ENCODE data around the gene GPC1.
"Not testable (repeated sequence)": the region's sequence is repeated elsewhere in the genome, so short reads cannot be mapped to it uniquely, and the experiment has no call there.

GPC1 gene

GRCh38 chr2:240435457-240435947, at the start of gene GPC1:
Gene GPC1 (plus strand): TSS chr2:240435663. CDS start chr2:240435919, 256 bp downstream.
- no peak for DNase-seq

DNA sequence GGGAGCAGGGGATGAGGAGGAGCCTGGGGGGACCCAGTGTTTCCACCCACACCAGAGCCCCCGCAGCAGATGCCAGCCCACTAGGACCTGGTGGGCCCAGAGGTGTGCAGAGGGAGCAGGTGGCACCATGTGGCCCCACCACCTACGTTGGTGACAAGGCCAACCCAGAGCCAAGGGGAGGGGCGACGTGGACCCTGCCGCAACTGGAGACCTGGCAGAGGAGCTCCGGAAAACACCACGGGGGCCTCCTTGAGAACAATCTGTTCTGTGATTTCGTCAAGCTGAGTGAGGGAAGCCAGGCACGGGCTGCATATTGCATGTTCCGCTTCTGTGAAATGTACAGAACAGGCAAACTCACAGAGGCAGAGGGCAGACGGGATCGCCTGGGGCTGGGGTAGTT, 49.1 kb upstream of the GPC1 start:
- no peak for DNase-seq

DNA sequence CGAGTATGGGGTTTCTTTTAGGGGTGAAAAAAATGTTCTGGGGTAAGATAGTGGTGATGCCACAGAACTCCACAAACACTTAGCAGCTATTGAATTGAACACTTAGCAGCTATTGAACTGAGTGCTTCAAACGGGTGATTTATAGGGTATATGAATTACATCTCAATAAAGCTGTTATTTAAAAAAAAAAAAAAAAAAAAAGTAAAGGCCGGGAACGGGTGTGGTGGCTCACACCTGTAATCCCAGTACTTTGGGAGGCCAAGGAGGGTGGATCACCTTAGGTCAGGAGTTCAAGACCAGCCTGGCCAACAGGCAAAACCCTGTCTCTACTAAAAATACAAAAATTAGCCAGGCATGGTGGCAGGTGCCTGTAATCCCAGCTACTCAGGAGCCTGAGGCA, 48.7 kb upstream of the GPC1 start:
- not testable (repeated sequence) for DNase-seq

GRCh38 chr2:240387325-240387668, 48.2 kb upstream of the GPC1 start:
- DNase-seq: no peak

DNA sequence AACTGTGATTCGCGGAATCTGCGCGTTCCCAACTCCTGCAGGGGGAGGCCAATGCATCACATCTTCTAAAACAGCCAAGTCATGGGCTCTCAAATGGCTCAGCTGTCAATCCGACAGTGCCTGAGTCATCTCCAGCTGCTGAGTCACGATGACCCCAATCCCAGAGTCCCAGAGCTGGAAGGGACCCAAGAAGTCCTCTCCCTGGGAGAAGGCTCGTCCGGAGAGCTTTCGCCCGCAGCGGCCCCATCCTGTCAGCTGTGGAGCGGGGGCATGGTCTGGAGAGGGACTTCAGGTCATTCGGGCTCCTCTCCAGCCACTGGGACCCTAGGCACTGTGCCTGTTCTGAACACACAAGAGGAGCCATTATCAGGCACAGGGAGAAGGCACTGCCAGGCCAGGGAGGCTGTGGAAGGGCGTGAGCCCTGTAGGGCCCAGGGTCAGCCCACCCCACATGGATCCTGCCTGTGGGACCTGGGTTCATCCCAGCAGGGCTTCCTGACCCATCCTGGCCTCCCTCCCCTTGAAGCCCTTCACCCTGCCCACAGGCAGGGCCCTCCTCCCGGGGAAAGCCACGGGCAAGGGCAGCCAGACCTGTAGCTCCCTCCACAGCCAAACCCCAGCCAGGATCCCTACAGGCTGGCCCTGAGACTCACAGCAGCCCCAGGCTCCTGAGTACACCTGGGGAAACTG, 47.6 kb upstream of the GPC1 start:
- no peak for DNase-seq

DNA sequence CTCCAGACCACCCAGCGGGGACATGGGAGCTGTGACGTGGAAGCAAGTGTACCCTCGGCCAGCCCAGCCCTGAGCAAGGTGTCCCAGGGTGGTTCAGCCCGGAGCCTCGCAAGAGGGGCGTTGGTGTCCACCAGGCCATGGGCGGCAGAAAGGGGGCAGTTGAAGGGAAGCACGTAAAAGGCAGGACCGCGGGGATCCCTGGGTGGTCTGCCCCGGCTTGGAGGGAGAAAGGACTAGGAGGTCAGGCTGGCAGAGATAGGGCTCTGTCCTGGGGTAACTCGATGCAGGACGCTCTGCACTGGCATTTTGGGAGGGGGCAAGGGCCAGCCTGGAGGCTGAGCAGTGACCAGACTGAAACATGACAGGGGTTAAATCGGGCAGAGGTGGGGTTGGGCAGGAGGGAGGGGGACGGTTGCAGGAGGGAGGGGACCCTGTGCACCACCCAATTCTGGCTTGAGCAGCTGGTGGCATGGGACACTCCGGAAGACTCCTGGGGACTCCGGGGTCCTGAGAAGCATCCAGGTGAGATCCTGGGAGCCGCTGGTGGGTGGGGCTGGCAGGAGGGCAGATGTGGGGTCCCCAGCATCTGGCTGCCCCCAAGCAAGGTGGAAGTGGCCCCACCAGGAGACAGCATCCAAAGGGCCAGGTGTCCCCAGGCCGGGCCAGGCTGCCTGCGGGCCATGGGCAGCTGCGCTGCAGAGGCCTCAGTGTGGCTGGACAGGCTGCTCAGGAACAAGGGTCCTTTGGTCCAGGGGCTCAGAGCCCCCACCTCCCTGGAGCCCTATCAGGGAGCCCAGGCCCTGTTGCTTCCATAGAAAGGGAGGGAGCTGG, 46.8 kb upstream of the GPC1 start:
- DNase-seq: no peak

GRCh38 chr2:240389302-240389805, 46.1 kb upstream of the GPC1 start:
- DNase-seq: no peak

- DNase-seq: no peak
Observed at GRCh38 chr2:240390091-240391073, 45.1 kb upstream of the GPC1 start.

- no peak for DNase-seq
Observed at GRCh38 chr2:240391111-240392051, 44.1 kb upstream of the GPC1 start.

- DNase-seq: no peak
Observed at GRCh38 chr2:240392084-240392947, 43.1 kb upstream of the GPC1 start.

GRCh38 chr2:240392948-240393830, 42.3 kb upstream of the GPC1 start:
- no peak for DNase-seq

DNA sequence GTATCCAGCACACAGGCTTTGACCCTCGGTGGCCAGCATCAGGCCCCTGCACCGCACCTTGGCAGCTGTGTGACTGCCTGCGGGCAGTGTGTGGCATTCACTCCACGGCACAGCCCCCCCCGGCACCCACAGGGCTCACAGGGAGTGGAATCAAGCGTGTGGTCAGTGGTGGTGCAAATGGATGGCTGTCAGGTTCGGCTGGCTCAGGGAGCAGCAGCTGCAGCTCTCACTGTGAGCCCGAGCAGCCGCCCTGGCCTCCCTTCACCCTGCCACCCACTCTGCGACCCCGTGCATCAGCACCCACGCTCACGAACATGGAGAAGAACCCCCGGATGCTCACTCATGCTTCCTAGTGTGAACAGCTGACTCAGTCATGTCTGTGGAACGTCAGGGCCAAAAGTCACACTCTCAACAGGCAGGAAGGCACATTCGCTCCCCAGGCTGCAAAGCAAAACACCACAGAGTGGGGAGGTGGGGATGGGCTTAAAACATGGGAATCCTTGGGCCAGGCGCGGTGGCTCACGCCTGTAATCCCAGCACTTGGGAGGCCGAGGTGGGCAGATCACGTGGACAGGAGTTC, 41.5 kb upstream of the GPC1 start:
- DNase-seq: no peak

GRCh38 chr2:240394549-240394948, 40.9 kb upstream of the GPC1 start:
- no peak for DNase-seq

- DNase-seq: no peak
Observed at GRCh38 chr2:240395448-240395847, 40.0 kb upstream of the GPC1 start.

DNA sequence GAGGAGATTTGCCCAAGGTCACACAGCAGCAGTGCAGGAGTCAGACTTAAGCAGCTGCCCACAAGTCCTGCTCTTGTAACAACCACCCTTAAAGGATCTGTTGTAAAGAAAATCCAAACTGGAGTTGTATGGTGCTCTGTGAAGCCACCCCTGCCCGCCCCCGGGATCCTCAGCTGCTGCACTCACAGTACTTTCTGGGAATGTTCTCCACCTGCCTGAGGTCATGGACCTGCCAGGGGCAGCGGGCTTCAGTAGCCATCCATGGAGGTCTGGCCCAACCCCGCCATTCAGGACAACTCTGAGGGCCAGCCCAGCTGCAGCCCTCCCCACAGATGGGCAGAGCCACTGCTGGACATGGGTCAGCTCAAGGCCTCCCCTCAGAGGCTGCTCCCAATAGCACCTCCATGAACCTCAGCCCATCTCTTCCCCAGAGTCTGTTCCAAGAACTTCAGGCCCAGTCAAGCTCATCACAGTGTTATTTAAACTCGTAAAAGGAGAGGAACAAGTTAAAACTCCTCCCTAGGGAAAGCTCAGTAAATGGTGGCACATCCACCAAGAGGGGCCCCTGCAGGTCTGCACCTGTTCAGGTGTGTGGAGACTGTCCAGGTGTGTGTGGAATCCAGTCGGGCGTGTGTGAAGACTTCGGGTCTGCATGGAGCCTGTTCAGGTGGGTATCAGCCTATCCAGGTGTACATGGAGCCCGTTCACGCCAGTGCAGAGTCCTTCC, 39.4 kb upstream of the GPC1 start:
- no peak for DNase-seq

DNA sequence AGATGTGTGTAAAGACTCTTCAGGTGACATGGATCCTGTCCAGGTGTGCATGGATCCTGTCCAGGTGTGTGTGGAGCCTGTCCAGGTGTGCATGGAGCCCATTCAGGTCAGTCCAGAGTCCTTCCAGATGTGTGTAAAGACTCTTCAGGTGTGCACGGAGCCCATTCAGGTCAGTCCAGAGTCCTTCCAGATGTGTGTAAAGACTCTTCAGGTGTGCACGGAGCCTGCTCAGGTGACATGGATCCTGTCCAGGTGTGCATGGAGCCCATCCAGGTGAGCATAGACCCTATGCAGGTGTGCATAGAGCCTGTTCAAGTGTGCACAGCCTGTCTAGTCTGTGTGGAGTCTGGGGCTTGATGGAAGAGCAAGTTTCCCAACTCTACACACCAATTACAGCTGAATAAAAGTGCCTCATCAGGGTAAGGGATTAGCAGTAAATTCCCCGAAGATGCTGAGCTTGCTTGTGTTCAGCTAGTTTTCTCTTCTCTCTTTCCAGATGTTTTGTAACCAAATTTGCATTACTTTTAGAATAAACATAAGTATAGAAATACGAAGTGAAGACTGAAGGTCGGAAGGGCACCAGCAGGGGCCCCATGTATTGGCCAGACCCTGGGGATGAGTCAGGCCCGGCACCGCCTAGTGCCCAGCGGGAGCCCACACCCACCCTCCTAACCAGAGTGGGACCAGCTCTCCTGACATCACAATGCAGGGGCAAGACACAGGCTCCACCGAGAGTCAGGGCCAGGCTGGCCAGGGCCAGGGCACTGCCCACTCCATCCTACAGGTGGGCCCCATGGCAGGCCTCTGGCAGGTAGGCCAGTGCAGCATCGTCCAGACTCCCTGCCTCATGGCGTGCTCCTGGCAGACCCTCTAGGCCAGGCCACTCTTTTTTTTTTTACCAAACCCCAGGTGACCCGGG, 38.6 kb upstream of the GPC1 start:
- no peak for DNase-seq

DNA sequence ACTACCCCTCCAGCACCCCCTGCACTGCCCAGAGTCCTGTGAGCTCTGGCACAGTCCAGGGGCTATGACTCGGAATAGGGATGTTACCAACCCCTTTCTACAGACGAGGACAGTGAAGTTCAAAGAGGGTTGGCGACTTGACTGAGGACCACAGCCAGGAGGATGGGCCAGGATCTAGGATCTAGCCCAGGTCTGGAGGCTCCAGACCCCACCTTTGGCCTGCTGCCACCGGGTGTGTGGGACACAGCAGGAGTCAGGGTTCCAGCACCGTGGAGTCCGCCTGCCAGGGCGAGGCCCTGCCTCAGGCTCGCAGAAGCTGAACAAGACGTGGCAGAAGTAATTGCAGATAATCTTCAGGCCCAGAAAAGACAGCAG, 37.9 kb upstream of the GPC1 start:
- no peak for DNase-seq

All from NCI-H1417 treated with DMSO at 0.1 percent for 48 hours (cell line).